ENCODE results near the gene HOXB2. TPM values are rescaled to one million over a fixed set of nuclear protein-coding genes. Genes with fewer than 3 reads are reported as not detected.

Gene HOXB2
- total and polyA plus RNA-seq, 9 of the 15 experiments (the other 6 are each of a cell fraction or from before 2014, with no cell fraction given) = 2.1 to 97.7 (median 21.2) TPM

DNA sequence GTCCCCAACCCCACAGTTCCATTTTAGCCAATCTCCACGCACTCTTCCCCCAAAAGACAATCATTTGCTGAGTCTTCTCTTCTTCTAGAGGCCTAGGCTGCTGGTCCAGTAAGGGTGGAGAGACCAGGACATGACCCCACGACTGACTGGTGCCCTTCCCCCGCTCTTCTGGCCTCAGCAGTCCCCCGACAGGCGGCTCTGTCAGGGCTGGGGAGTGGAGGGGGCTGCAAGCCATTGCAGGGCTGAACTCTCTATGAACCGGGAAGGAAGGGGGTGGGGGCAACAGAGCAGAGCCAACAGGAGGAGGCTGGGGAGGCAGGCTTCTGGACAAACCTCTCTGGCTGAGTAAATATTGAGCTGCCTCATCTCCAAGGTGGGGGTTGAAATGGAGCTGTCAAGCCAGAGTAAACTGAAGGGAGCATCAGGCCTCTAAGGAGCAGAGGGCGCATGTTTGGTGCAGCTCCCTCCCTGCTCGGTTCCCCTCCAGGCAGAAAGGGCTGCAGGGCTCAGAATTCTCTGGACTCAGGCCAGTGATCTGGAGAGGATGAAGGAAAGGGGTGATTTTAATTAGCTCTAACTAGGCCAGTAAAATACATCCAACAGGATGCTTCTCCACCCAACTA is 22.8 kb downstream of the HOXB2 start (continued):
- TF ChIP-seq POLR2AphosphoS5 (IDR thresholded peaks at IDR 0.05; ENCODE audit: control insufficient read depth, insufficient read depth, low read depth, low read length) (no peak; the same call in 1 of the 2 replicates), NBN (IDR thresholded peaks at IDR 0.05; ENCODE audit: low read depth) (0 out of 2 replicates have a peak, but pooled peaks have one; percentile 71), MEIS2 (IDR thresholded peaks at IDR 0.05; ENCODE audit: partially characterized antibody) (peak; percentile 69), TAF9B (IDR thresholded peaks at IDR 0.05; ENCODE audit: partially characterized antibody) (peak; percentile 45), KDM1A (IDR thresholded peaks at IDR 0.05) (peak in 1 of 2 experiments; percentile 7; a peak in 1 of 4 replicates), PCBP2 (IDR thresholded peaks at IDR 0.05; ENCODE audit: low read depth, low read length, poor library complexity, severe bottlenecking) (no peak), JUND (IDR thresholded peaks at IDR 0.05; ENCODE audit: borderline replicate concordance, low read depth, low read length) (peak; percentile 47; the same call in 1 of the 2 replicates), JUND (tag; IDR thresholded peaks at IDR 0.05; ENCODE audit: borderline replicate concordance, low read depth, low read length) (peak; percentile 44; the same call in 1 of the 3 replicates), MAZ (CRISPR knock-in tag; conservative IDR thresholded peaks at IDR 0.05 in 1 of 2, IDR thresholded peaks at IDR 0.05 in 1 of 2) (peak in 1 of 2 experiments; percentile 92; a peak in 2 of 4 replicates), ZKSCAN8 (CRISPR knock-in tag; IDR thresholded peaks at IDR 0.05) (no peak), TEAD2 (tag; IDR thresholded peaks at IDR 0.05) (no peak), NFIC (IDR thresholded peaks at IDR 0.05) (peak; percentile 71), ZNF76 (CRISPR knock-in tag; IDR thresholded peaks at IDR 0.05; ENCODE audit: borderline replicate concordance) (no peak), HNRNPH1 (optimal IDR thresholded peaks at IDR 0.05; ENCODE audit: low read depth, low read length) (no peak), RHOXF2B (CRISPR knock-in tag; conservative IDR thresholded peaks at IDR 0.05) (no peak)
- TF ChIP-seq, protein P1, sequence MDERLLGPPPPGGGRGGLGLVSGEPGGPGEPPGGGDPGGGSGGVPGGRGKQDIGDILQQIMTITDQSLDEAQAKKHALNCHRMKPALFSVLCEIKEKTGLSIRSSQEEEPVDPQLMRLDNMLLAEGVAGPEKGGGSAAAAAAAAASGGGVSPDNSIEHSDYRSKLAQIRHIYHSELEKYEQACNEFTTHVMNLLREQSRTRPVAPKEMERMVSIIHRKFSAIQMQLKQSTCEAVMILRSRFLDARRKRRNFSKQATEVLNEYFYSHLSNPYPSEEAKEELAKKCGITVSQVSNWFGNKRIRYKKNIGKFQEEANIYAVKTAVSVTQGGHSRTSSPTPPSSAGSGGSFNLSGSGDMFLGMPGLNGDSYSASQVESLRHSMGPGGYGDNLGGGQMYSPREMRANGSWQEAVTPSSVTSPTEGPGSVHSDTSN (CRISPR knock-in tag; IDR thresholded peaks at IDR 0.05; ENCODE audit: low read depth) = no peak
- TF ChIP-seq, protein P1 (tag; conservative IDR thresholded peaks at IDR 0.05; ENCODE audit: low read depth) = 0 out of 2 replicates have a peak, but pooled peaks have one; percentile 16
- TF ChIP-seq, protein P2, sequence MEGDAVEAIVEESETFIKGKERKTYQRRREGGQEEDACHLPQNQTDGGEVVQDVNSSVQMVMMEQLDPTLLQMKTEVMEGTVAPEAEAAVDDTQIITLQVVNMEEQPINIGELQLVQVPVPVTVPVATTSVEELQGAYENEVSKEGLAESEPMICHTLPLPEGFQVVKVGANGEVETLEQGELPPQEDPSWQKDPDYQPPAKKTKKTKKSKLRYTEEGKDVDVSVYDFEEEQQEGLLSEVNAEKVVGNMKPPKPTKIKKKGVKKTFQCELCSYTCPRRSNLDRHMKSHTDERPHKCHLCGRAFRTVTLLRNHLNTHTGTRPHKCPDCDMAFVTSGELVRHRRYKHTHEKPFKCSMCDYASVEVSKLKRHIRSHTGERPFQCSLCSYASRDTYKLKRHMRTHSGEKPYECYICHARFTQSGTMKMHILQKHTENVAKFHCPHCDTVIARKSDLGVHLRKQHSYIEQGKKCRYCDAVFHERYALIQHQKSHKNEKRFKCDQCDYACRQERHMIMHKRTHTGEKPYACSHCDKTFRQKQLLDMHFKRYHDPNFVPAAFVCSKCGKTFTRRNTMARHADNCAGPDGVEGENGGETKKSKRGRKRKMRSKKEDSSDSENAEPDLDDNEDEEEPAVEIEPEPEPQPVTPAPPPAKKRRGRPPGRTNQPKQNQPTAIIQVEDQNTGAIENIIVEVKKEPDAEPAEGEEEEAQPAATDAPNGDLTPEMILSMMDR (IDR thresholded peaks at IDR 0.05 in 2 of 3, conservative IDR thresholded peaks at IDR 0.05 in 1 of 3; ENCODE audit: insufficient read depth in 2 of 3, low read depth in 1 of 3, low read length in 3 of 3) = no peak
- TF ChIP-seq, protein P3, sequence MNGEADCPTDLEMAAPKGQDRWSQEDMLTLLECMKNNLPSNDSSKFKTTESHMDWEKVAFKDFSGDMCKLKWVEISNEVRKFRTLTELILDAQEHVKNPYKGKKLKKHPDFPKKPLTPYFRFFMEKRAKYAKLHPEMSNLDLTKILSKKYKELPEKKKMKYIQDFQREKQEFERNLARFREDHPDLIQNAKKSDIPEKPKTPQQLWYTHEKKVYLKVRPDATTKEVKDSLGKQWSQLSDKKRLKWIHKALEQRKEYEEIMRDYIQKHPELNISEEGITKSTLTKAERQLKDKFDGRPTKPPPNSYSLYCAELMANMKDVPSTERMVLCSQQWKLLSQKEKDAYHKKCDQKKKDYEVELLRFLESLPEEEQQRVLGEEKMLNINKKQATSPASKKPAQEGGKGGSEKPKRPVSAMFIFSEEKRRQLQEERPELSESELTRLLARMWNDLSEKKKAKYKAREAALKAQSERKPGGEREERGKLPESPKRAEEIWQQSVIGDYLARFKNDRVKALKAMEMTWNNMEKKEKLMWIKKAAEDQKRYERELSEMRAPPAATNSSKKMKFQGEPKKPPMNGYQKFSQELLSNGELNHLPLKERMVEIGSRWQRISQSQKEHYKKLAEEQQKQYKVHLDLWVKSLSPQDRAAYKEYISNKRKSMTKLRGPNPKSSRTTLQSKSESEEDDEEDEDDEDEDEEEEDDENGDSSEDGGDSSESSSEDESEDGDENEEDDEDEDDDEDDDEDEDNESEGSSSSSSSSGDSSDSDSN (IDR thresholded peaks at IDR 0.05; ENCODE audit: borderline replicate concordance in 1 of 2, low read depth in 2 of 2, low read length in 2 of 2) = peak in 1 of 2 experiments; percentile 47; a peak in 1 of 4 replicates
